Activated naive CD4-positive, alpha-beta T cell treated with anti-CD3 and anti-CD28 coated beads, Interleukin-2, amount 50 U/mL, for 72 hours (primary cell): Measurements from ENCODE around the gene SLC22A23. TPM values are rescaled to one million over a fixed set of nuclear protein-coding genes. Genes with fewer than 3 reads are reported as not detected.

Source experiments
- ATAC-seq, 2 donors: fragments of 150-1000 bp; cut with Tn5 transposase; 2 replicates each; pipeline ENCODE4 v1.10.0; 2021; ENCODE audit warnings: mild to moderate bottlenecking in 2 of 2, moderate library complexity in 2 of 2
- DNase-seq, 2 donors: peaks; one replicate each; pipeline ENCODE4 v3.0.0; 2021 to 2022; ENCODE audit warnings: low spot score in 2 of 2
- H3K27ac Mint-ChIP-seq, 2 donors: one replicate each; pipeline ENCODE4 v1.8.0; 2022; ENCODE audit warnings: mild to moderate bottlenecking in 2 of 2, mixed read lengths in 2 of 2
- H3K36me3 Mint-ChIP-seq, 2 donors: one replicate each; pipeline ENCODE4 v1.8.0; 2022; ENCODE audit warnings: mixed read lengths in 2 of 2
- H3K9me3 Mint-ChIP-seq, 2 donors: one replicate each; pipeline ENCODE4 v1.8.0; 2022; ENCODE audit warnings: mixed read lengths in 2 of 2
- total RNA-seq, 2 donors: library from RNA; stranded (reverse); gene quantifications; one replicate each; pipeline ENCODE4 v1.2.3, GENCODE V29; 2022

Gene SLC22A23
- total RNA-seq: under 1 TPM; 0.27 to 0.72 TPM

- DNase-seq (peak; percentile 68 to 76), ATAC-seq (peak; percentile 74 to 80)
- no peaks in the 10 kb centered on the region for H3K9me3 Mint-ChIP-seq
- no peak within 1 kb of the TSS for H3K27ac Mint-ChIP-seq
- no peaks in the 10 kb centered on the region for H3K36me3 Mint-ChIP-seq
Observed at GRCh38 chr6:3456898-3457709, at the start of gene SLC22A23. TSS of gene SLC22A23 (minus strand) at chr6:3457050. CDS start at chr6:3456559, 491 bp downstream.

GRCh38 chr6:3506200-3506599 lies 49.4 kb upstream of the SLC22A23 start:
- ATAC-seq (no peak), DNase-seq (no peak)
- Mint-ChIP-seq H3K9me3 (peaks cover 0 to 5% of the 10 kb centered on the region in 2 donors), H3K27ac (no peak overlapping the region), H3K36me3 (no peaks in the 10 kb centered on the region)

- H3K27ac Mint-ChIP-seq: no peak overlapping the region
- no peaks in the 10 kb centered on the region for H3K36me3 Mint-ChIP-seq
- H3K9me3 Mint-ChIP-seq: peaks cover 0 to 5% of the 10 kb centered on the region in 2 donors
- ATAC-seq (no peak), DNase-seq (no peak)
Observed at GRCh38 chr6:3504938-3505805, 48.3 kb upstream of the SLC22A23 start.

GRCh38 chr6:3504354-3504753 lies 47.5 kb upstream of the SLC22A23 start:
- H3K27ac Mint-ChIP-seq: no peak overlapping the region
- H3K9me3 Mint-ChIP-seq: peaks cover 0 to 5% of the 10 kb centered on the region in 2 donors
- peak in 1 of 2 donors; percentile 72 for ATAC-seq
- H3K36me3 Mint-ChIP-seq: no peaks in the 10 kb centered on the region
- DNase-seq: no peak

- no peaks in the 10 kb centered on the region for H3K36me3 Mint-ChIP-seq
- ATAC-seq (no peak), DNase-seq (no peak)
- H3K27ac Mint-ChIP-seq: no peak overlapping the region
- peaks cover 0 to 5% of the 10 kb centered on the region in 2 donors for H3K9me3 Mint-ChIP-seq
Observed at GRCh38 chr6:3501826-3502500, 45.1 kb upstream of the SLC22A23 start.

GRCh38 chr6:3500262-3501014 lies 43.6 kb upstream of the SLC22A23 start:
- Mint-ChIP-seq H3K36me3 (no peaks in the 10 kb centered on the region), H3K27ac (no peak overlapping the region), H3K9me3 (peaks cover 0 to 5% of the 10 kb centered on the region in 2 donors)
- no peak for DNase-seq
- no peak for ATAC-seq

GRCh38 chr6:3499603-3500002 lies 42.8 kb upstream of the SLC22A23 start:
- Mint-ChIP-seq H3K36me3 (no peaks in the 10 kb centered on the region), H3K27ac (no peak overlapping the region)
- no peak for ATAC-seq

GRCh38 chr6:3496395-3496794 lies 39.5 kb upstream of the SLC22A23 start:
- Mint-ChIP-seq H3K9me3 (no peaks in the 10 kb centered on the region), H3K36me3 (no peaks in the 10 kb centered on the region), H3K27ac (no peak overlapping the region)
- no peak for ATAC-seq
- no peak for DNase-seq

More at GRCh38 chr6:3499603-3500002, 42.8 kb upstream of the SLC22A23 start:
- H3K9me3 Mint-ChIP-seq: peaks cover 0 to 4% of the 10 kb centered on the region in 2 donors
- DNase-seq: no peak

- Mint-ChIP-seq H3K9me3 (no peaks in the 10 kb centered on the region), H3K36me3 (no peaks in the 10 kb centered on the region), H3K27ac (no peak overlapping the region)
- DNase-seq (no peak), ATAC-seq (no peak)
Observed at GRCh38 chr6:3494391-3495100, 37.7 kb upstream of the SLC22A23 start.

GRCh38 chr6:3490625-3490980 lies 33.8 kb upstream of the SLC22A23 start:
- DNase-seq (no peak), ATAC-seq (no peak)
- H3K36me3 Mint-ChIP-seq: no peaks in the 10 kb centered on the region
- no peak overlapping the region for H3K27ac Mint-ChIP-seq
- H3K9me3 Mint-ChIP-seq: no peaks in the 10 kb centered on the region

- Mint-ChIP-seq H3K36me3 (no peaks in the 10 kb centered on the region), H3K27ac (no peak overlapping the region), H3K9me3 (no peaks in the 10 kb centered on the region)
- ATAC-seq (no peak), DNase-seq (no peak)
Observed at GRCh38 chr6:3489961-3490624, 33.2 kb upstream of the SLC22A23 start.

GRCh38 chr6:3489027-3489757 lies 32.3 kb upstream of the SLC22A23 start:
- ATAC-seq (no peak), DNase-seq (no peak)
- H3K36me3 Mint-ChIP-seq: no peaks in the 10 kb centered on the region
- H3K27ac Mint-ChIP-seq: no peak overlapping the region
- no peaks in the 10 kb centered on the region for H3K9me3 Mint-ChIP-seq

- ATAC-seq: no peak
- no peak for DNase-seq
- Mint-ChIP-seq H3K27ac (no peak overlapping the region), H3K9me3 (peaks cover 12 to 13% of the 10 kb centered on the region in 2 donors), H3K36me3 (peaks cover 12 to 13% of the 10 kb centered on the region in 2 donors)
Observed at GRCh38 chr6:3484946-3485345, 28.1 kb upstream of the SLC22A23 start.

GRCh38 chr6:3484192-3484591 lies 27.3 kb upstream of the SLC22A23 start:
- H3K27ac Mint-ChIP-seq: no peak overlapping the region
- H3K9me3 Mint-ChIP-seq: peaks cover 14 to 16% of the 10 kb centered on the region in 2 donors
- ATAC-seq: no peak
- DNase-seq: no peak
- peaks cover 16% of the 10 kb centered on the region in 2 donors for H3K36me3 Mint-ChIP-seq

- DNase-seq (no peak), ATAC-seq (no peak)
- Mint-ChIP-seq H3K27ac (no peak overlapping the region), H3K36me3 (peaks cover 16% of the 10 kb centered on the region in 2 donors), H3K9me3 (peaks cover 14 to 16% of the 10 kb centered on the region in 2 donors)
Observed at GRCh38 chr6:3483675-3484074, 26.8 kb upstream of the SLC22A23 start.
